ENCODE data around the gene FILIP1.

- TF ChIP-seq POLR2AphosphoS5 (IDR thresholded peaks at IDR 0.05) (no peak), CTCF (IDR thresholded peaks at IDR 0.05) (no peak)
These were observed 23.2 kb upstream of the FILIP1 start for GRCh38 chr6:75516757-75517156.
